Hair follicle dermal papilla cell (primary cell): Measurements from ENCODE around the gene SLC39A12. TPM values are rescaled to one million over a fixed set of nuclear protein-coding genes. Genes with fewer than 3 reads are reported as not detected.

Experiments used
- total RNA-seq: library from RNA; depleted of rRNA; stranded (reverse); fragments of >200 nt; gene quantifications from 2 replicates; pipeline ENCODE4 v1.2.3, GENCODE V29; 2012

The SLC39A12 gene
- not detected in 2 replicates for total RNA-seq

DNA sequence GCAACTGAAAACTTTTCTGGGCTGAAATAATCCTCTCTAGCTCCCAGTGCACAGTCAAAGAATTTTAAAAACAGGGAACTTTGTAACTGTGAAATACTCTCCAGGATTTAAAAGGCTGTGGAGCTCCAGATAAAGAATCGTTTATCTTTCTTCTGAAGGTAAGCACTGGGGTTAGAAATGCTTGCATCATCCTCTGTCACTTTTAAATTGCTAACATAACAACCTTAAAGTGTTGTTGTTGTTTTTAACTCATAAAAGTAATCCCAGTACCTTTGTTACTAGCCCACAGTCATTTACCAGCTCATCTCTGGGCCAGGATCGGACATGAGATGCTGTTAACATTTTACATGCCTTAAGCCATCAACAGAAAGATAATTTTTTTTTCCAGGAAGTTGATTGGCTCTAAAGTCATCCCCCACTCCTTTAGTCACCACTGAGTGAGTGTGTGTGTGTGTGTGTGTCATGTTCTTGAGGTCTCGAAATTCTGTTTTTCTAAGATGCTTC lies at the start of gene SLC39A12:
SLC39A12 (plus strand) TSS at position 51 of the 504 bp plus-strand sequence. CDS start 1,359 bp downstream, outside the sequence.

Other genes with a start within 250 kb of the SLC39A12 start
- 0.16 TPM in 1 of 2 replicates, not detected in the other for gene TMEM236, start 199.7 kb upstream of the SLC39A12 start, total RNA-seq
- gene MRC1, start 142.6 kb upstream of the SLC39A12 start, total RNA-seq: under 0.01 TPM in 1 of 2 replicates, not detected in the other
- gene CACNB2, start 188.5 kb downstream of the SLC39A12 start, total RNA-seq: 0.73 and 0.97 TPM in 2 replicates